Activated CD4-positive, alpha-beta T cell treated with anti-CD3 and anti-CD28 coated beads, Interleukin-2, amount 50 U/mL, for 24 hours (primary cell): ENCODE results near the gene SULT1A1.
"Not testable (repeated sequence)": the region's sequence is repeated elsewhere in the genome, so short reads cannot be mapped to it uniquely, and the experiment has no call there.

Experiments used
- DNase-seq, 2 donors: peaks; one replicate each; pipeline ENCODE4 v3.0.0-alpha.2; 2020; ENCODE audit warnings: low read depth in 1 of 2, low spot score in 1 of 2

The SULT1A1 gene

GRCh38 chr16:28591355-28591754 is 18.5 kb downstream of the SULT1A1 start:
- no peak for DNase-seq

DNA sequence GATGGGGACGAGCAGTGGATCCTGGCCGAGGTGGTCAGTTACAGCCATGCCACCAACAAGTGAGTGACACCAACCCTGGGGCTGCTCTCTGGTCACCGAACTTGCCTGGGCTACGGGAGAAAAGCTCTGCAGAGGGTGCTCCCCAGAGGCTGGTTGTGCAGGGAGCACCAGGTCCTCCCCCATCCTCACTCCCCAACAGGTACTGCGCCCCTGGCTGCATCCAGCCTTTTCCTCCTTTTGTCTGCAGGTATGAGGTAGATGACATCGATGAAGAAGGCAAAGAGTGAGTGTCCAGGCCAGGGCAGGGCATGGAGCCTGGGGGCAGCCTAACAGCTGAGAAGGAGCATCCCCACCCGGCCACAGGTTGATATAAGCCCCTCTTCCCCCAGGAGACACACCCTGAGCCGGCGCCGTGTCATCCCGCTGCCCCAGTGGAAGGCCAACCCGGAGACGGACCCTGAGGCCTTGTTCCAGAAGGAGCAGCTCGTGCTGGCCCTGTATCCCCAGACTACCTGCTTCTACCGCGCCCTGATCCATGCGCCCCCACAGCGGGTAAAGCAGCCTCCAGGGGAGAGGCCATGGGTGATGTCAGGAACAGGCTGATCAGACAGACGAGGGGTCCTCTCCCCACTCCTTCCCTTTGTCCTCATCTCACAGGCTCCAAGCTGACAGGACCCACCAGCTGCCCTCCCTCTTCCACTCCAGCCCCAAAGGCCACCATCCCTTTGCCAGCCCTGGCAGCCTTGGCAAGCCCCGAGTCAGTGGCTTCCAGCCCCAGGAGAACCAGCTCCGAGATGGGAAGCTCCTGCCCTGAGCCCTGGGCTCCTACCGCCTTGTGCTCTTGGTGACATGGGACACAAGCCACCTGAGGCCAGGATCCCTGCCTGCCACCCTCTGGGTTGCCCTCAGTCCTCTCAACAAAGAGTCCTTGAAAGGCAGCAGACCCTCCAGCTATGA is 19.2 kb downstream of the SULT1A1 start:
- DNase-seq, result no peak

DNA sequence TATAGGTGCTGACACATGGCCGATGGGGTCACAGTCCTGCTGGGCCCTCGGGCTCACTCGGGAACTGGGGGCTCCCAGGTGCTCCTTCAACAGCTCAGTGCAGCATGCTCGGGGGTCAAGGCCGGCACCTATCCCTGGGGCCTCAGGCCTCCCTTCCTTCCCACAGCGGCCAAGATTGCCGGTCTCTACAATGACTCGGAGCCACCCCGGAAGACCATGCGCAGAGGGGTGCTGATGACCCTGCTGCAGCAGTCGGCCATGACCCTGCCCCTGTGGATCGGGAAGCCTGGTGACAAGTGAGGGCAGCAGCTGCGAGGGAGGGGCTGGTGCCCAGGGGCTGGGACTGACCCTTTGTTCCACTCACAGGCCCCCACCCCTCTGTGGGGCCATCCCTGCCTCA is 19.9 kb downstream of the SULT1A1 start:
- DNase-seq, result no peak

DNA sequence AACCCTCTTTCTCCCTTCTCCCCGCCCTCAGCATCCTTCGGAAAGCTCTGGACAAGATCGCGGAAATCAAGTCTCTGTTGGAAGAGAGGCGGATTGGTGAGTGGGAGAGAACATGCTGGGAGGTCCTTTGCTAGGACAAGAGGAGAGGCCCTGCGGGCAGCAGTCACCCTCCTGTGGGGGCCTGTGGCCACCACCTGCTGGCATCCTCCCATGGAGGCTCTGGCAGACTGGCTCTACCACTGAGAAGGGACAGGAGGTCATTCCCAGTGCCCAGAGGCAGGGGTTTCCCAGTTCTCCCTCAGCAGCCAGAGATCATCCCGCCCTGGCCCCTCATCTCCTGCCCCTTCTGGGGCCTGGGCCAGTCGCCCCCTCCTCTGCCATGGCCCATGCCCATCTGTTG is 20.8 kb downstream of the SULT1A1 start:
- no peak for DNase-seq

GRCh38 chr16:28587386-28587785 is 22.5 kb downstream of the SULT1A1 start:
- no peak for DNase-seq

DNA sequence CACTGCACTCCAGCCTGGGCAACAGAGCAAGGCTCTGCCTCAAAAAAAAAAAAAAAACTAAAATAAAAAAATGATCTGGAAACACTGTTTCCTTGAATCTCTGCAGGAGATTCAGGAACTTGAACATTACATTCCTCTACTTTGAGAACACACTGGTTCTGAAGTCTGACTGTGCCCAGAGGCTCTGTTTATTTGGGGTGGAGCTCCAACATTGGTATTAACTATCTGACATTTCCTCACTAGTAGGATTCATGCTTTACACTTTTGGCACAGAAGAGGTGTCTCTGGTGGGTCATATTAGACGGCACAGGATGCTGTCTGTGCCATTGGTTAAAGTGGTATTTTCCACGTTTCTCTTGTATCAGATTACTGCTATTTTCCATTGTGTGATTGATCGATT is 23.4 kb downstream of the SULT1A1 start:
- DNase-seq, result no peak

GRCh38 chr16:28585674-28586073 is 24.2 kb downstream of the SULT1A1 start:
- no peak for DNase-seq

- no peak for DNase-seq
These were observed 29.0 kb downstream of the SULT1A1 start for GRCh38 chr16:28580726-28581315.

DNA sequence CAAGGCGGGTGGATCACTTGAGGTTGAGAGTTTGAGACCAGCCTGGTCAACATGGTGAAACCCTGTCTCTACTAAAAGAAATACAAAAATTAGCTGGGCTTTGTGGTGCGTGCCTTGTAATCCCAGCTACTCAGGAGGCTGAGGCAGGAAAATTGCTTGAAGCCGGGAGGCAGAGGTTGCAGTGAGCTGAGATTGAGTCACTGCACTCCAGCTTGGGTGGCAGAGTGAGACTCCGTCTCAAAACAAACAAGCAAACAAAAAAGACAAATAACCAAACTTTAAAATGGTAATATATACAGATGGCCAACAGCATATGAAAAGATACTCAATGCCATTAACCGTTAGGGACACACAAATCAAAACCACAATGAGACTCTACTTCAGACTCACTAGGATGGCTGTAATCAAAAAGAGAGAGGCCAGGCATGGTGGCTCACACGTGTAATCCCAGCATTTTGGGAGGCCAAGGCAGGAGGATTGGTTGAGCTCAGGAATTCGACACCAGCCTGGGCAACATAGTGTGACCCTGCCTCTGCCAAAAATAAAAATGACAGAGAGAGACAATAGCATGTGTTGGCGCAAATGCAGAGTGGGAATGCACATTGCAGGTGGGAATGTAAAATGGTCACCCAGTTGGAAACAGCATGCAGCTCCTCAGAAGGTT is 34.3 kb downstream of the SULT1A1 start:
- no peak for DNase-seq

DNA sequence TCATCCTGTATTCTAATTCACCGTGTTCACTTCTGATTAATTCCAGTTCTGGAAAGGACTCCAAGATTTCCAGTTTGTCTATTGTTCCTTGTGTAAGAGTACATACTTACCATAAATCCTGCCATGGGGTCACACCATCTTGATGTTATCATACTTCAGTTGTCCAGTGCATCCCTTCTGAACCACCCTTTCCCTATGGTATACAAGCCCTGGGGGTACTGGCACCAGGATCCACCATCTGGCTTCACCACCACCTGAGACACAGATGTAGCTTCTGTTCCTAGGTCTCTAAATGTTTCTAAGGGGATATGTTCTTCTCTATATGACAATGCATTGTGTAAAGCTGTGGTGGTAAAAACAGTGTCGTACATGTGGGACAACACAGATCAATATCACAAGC is 34.9 kb downstream of the SULT1A1 start:
- no peak for DNase-seq

DNA sequence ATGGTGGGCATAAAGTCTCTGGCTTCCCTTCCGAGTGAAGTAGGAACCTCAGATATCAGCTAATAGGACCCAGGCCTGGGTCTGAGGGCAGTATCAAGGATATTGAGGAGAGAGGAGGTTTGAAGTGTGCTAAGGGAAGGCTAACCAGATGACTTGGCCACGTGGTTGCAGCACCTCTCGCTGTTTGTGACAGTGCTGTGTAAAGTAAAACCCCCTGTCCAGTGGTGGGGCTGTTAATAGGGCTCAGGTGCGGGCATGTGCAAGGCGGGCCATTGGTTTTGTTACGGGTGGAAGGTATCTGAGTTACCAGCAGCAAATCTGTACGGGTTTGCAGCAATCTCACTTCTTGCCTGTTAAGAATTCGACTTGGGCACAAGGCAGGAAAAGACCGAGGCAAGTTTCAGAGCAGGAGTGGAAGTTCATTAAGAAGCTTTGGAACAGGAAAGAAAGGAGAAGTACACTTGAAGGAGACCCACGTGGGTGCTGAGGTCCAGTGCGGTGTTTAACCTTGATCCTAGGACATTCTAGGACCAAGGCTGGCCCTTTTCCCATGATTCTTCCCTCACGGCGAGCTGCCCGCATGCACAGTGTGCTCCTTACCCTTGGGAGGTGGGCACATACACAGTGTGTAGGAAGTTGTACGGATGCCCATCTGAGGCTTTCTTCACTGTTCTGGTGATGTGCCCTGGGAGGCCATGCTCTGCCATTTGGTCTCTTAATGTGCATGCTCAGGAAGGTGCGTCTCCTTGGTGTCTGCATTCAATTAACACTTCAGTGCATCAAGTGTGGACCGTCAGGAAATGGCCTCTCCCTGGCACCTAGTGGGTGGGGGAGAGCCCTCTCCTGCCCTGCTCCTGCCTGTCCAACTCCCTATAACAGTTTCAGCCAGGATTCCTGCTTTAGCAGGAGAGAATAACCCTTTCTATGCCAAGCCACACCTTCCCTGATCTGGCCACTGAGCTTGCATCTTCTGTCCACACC is 35.8 kb downstream of the SULT1A1 start:
- no peak for DNase-seq

DNA sequence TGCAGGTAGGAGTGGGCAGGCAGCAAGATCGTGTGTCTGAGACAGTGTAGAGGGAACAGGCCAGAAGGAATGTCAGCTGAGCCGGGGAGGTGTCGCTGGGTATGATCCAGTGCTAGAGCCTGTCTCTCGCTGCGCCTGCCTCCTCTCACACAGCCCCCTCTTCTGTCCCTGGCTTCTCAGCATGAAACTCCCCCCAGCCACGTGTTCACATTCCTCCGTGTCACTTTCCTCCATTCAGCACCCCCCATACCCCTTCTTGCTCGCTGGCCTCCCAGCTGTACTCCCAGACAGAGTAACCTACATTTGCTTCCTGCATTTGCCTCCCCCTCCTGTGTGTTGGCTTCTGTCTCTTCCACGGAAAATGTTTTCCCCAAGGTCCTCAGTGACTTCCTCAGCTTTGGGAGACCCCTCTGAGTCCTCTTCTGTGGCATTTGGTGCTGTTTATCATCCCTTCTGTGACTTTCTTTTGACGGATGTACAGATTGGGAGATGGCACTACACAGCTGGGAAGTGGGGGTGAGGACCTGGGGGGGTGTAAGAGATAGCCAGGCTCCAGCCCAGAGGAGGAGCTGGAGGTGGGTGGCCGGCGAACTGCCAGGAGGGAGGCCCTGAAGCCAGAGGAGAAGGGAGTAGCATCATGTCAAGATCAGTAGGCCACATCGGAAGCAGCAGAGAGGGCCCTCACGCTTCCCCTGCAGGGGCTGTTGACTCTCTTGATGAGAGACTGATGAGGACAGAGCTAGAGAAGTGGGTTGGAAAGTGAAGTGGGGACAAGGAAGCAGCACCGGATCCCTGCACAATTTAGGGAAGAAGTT is 36.9 kb downstream of the SULT1A1 start:
- no peak for DNase-seq

- no peak for DNase-seq
These were observed 39.7 kb downstream of the SULT1A1 start for GRCh38 chr16:28569968-28570752.

DNA sequence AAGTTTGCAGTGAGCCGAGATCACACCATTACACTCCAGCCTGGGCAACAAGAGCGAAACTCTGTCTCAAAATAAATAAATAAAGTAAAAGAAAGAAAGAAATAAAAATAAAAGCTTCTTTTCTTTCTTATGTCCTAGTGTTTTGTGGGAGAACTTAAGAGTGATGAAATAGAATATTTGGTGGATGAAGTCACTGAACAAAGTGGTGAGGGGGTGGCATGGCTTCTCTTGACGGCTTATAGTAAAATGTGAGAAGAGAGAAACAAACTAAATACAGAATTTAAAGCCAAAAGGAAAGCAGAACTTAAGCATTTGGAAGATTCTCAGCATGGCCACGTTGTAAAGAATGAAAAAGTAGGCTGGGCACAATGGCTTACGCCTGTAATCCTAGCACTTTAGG is 40.8 kb downstream of the SULT1A1 start:
- DNase-seq, result no peak

GRCh38 chr16:28567292-28567691 is 42.6 kb downstream of the SULT1A1 start:
- no peak for DNase-seq

DNA sequence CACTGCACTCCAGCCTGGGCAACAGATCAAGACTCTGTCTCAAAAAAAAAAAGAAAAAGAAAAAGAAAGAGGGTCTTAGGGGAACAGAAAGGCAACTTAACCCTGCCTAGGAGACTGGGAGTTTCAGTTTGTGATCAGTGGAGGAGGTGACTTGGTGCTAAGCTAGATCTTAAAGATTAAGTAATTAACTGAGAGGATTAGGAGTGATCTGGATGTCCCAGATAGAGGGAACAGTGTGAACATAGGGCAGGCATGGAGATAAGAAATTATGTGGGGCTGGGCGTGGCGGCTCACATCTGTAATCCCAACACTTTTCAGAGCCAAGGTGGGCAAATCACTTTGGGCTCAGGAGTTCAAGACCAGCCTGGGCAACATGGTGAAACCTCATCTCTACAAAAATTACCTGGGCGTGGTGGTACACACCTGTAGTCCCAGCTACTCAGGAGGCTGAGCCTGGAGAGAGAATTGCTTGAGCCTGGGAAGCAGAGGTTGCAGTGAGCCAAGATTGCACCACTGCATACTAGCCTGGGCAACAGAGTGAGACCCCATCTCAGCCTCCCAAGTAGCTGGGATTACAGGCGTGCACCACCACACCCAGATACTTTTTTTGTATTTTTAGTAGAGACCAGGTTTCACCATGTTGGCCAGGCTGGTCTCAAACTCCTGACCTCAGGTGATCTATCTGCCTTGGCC is 43.5 kb downstream of the SULT1A1 start:
- DNase-seq, result not testable (repeated sequence)

DNA sequence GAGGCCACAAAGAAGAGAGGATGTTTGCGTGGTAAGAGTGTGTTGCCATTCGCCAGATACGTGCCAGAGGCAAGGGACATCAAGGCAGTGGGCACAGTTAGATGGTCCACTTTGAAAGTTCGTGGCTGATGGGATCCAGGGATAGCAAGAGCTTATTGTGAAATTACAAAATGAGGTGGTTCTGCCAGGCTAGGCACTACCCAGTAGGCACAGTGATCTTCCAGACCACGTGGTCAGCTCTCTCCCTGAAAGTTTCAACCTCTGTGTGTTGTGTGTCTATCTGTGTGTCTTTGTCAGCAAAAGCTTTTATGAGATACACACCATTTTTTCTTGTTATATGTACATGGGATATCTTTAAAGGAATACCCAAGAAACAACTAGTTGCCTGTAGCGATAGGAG is 46.6 kb downstream of the SULT1A1 start:
- DNase-seq, result no peak

- DNase-seq, result no peak
These were observed 47.6 kb downstream of the SULT1A1 start for GRCh38 chr16:28562199-28562598.
